Bronchial epithelial cell (primary cell): ENCODE data around the gene PAIP2. TPM values are rescaled to one million over a fixed set of nuclear protein-coding genes. Genes with fewer than 3 reads are reported as not detected.

ENCODE experiments used
- DNase-seq: peaks from one replicate; pipeline ENCODE4 v3.0.0-alpha.2; 2010; ENCODE audit warnings: low read depth
- FAIRE-seq: peaks from 2 replicates; lab custom pipeline; 2011; peaks lifted over from hg19 to GRCh38; lab: Jason Lieb, UNC
- H3K27me3 ChIP-seq: 2 replicates; pipeline ENCODE4 v1.5.1; 2011; ENCODE audit warnings: low read length; ENCODE audit not compliant: control insufficient read depth, insufficient read depth
- H3K36me3 ChIP-seq: 2 replicates; pipeline ENCODE4 v1.5.1; 2011; ENCODE audit warnings: low read length; ENCODE audit not compliant: control insufficient read depth, insufficient read depth
- H3K4me3 ChIP-seq: 2 replicates; pipeline ENCODE4 v1.5.1; 2011; ENCODE audit warnings: mild to moderate bottlenecking, low read depth, low read length, control low read depth
- total RNA-seq: library from RNA; depleted of rRNA; stranded (reverse); fragments of >200 nt; gene quantifications from 2 replicates; pipeline ENCODE4 v1.2.1, GENCODE V29; 2014
- TF ChIP-seq, protein P1 (sequence below): IDR thresholded peaks from 2 replicates; pipeline ENCODE4 v1.5.1; 2011; ENCODE audit warnings: mild to moderate bottlenecking, moderate library complexity, low read length, control low read depth, inconsistent platforms; ENCODE audit not compliant: insufficient read depth, severe bottlenecking

PAIP2 gene, protein sequence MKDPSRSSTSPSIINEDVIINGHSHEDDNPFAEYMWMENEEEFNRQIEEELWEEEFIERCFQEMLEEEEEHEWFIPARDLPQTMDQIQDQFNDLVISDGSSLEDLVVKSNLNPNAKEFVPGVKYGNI
- total RNA-seq: 68.7 and 80.3 TPM in 2 replicates

DNA sequence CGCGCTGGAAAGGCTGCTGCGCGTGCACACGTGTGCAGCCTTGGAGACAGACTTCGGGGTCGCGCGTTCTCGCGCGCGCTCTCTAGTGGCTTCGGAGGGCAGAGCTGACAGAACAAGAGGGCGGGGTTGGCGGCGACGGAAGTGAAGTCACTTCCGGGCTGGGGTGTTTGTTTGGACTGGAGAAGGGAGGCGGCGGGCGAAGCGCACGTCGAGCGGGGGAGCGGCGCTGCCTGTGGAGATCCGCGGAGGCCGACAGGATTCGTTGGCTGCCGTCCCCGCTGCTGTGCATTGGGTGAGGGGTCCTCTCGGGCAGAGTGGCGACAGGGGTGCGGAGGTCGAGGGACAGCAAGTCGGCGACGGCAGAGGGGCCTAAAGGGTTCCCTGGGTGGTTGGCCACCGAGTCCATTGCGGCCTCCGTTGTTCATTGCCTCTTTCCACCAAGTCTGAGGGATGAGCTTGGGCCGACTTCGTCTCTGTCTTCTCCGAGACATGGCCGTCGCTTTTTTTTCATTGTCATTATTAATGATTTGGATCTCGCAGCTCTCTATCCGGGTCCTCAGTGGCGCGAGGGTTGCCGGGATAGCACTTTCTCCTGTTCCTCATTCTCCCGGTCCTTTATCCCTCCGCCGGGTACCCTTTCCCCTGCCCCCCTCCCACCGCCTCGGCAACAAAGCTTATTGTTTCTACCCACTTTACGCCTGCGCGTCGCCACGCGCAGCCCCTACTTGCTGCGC lies at the start of gene PAIP2:
Gene PAIP2 (plus strand): TSS at position 166 of the 734 bp plus-strand sequence. CDS start 21,931 bp downstream, outside the sequence.
- TF ChIP-seq, protein P1, sequence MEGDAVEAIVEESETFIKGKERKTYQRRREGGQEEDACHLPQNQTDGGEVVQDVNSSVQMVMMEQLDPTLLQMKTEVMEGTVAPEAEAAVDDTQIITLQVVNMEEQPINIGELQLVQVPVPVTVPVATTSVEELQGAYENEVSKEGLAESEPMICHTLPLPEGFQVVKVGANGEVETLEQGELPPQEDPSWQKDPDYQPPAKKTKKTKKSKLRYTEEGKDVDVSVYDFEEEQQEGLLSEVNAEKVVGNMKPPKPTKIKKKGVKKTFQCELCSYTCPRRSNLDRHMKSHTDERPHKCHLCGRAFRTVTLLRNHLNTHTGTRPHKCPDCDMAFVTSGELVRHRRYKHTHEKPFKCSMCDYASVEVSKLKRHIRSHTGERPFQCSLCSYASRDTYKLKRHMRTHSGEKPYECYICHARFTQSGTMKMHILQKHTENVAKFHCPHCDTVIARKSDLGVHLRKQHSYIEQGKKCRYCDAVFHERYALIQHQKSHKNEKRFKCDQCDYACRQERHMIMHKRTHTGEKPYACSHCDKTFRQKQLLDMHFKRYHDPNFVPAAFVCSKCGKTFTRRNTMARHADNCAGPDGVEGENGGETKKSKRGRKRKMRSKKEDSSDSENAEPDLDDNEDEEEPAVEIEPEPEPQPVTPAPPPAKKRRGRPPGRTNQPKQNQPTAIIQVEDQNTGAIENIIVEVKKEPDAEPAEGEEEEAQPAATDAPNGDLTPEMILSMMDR: peak; percentile 87
- H3K27me3 ChIP-seq: no peaks in the 10 kb centered on the region
- FAIRE-seq (no peak), DNase-seq (peak; percentile 92)
- H3K4me3 ChIP-seq: peak within 1 kb of the TSS; percentile 100
- no peaks in the 10 kb centered on the region for H3K36me3 ChIP-seq

DNA sequence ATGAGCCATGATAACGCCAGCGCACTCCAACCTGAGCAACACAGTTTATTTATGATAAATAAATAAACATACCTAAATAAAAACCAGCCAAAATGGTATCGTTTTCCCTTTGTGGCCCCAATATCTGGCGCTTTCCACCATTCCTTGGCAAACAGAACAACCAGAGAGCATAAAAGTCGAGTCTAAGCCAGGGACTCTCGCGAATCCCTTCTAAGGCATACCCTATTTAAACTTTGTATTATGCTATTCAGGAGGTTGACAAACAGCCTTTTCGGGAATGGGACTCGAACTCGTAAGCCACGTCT lies 48.5 kb upstream of the PAIP2 start:
- no peaks in the 10 kb centered on the region for H3K27me3 ChIP-seq
- TF ChIP-seq, protein P1: no peak
- H3K36me3 ChIP-seq: no peaks in the 10 kb centered on the region
- H3K4me3 ChIP-seq: peak overlapping the region; percentile 78
- FAIRE-seq: no peak
- no peak for DNase-seq

DNA sequence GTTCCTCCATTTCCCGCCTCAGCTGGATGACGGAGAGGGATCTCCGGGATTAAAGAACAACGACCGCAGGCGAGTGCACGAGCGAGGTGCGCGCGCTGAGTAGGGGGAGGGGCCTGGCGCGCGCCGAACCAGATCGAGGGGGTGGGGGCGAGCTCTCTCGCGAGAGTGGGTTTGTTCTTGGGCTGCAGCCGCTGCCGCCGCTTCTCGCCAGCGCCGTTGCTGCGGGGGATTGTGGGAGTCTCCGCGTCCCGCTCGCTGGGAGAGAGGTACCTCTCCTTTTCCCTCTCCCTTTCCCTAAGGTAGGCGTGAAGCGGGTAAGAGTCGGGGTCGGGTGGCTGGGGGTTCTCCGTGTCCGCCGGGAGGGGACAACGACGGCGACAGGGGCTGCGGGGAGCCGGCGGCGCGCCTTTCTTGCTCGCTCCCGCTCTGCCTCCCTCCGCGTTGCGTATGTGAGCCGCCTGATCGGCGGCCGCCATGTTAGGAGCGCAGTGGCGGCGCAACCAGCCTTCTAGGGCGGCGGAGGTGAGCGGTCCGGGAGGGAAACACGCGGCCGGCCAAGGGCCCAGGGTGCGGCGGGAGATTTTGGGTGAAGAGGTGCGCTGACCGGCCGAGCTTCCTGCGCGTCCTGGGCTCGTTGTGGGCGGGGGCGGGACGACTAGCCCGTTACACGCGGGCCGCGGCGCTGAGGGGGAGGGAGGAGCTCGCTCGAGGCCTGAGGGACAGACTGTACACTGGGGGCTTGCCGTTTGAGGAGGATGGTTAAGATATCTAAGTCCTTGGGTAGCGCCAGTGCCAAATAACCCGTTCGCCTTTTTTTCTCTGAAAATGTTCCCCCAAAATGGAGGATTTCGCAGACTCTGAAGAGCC lies 47.9 kb upstream of the PAIP2 start, which contains the start of gene MATR3:
Gene MATR3 (plus strand): TSS at position 234 of the 867 bp plus-strand sequence. CDS start 13,676 bp downstream, outside the sequence.
- FAIRE-seq (no peak), DNase-seq (peak; percentile 83)
- H3K4me3 ChIP-seq: peak within 1 kb of the TSS; percentile 78
- H3K36me3 ChIP-seq: no peaks in the 10 kb centered on the region
- TF ChIP-seq, protein P1: no peak
- no peaks in the 10 kb centered on the region for H3K27me3 ChIP-seq

DNA sequence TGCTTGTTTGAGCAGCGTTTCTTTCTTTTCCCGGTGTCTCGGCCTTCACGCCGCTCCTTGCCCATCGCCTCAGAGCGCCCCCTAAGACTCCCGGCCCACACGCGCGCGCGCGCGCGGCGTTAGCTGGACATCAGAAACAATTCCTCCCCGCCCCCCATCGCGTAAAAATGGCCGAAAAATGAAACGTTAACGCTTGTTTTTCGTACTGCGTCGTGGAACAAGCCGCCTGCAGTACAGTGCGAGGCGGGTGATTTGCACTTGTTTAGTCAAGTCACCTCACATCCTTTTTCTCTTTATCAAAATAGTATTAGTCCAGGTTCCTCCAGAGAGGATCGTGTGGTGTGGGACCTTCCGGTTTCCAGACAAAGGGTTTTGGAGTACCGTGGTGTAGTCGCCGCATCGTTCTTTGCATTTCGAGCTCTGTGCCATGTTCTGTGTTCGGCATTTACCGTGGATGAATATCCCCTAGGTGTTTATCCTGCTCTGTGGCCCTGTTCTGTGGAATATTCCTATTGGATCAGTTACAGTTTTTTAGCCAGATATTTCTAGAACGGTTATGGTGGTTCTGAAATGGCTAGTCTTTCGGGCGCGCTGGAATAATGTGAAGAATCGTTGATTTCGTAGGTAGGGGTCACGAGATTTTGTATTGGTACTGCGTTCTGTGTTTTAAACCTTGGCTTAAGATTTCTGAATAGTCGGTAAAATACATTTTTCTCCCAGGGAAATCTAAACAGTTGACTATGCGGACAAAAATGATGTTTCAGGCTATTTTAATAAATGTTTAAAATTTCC lies 47.1 kb upstream of the PAIP2 start:
- Histone ChIP-seq H3K36me3 (no peaks in the 10 kb centered on the region), H3K4me3 (peak overlapping the region; percentile 78), H3K27me3 (no peaks in the 10 kb centered on the region)
- FAIRE-seq: no peak
- TF ChIP-seq, protein P1: peak; percentile 40
- DNase-seq: peak; percentile 46

DNA sequence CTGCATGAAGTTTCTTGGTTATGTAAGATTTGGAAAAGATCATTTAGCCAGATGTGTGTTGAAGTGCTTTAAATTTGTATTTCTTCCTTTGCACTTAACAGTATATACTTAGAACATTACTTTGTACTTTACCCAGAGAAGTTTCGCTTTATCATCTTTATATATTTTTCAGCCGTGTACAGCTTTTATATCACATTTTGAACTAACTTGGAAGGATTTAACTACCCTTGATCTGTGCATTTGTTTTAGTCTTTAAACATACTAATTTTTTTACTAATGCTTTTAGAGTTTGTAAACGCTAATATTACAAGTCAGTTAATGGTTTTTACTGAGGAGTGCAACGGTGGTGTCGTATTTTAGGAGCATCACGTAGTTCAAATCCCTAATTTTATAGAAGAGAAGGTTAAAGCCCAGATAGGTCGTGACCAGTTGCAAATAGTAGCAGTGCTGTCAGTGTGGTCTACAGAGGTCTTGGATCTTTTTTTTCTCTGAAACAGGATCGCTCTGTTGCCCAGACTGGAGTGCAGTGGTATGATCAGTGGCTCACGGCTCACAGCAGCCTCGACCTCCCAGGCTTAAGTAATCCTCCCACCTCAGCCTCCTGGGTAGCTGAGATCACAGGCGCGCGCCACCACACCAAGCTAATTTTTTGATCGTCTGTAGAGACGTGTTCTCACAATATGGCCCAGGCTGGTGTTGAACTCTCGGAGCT lies 46.2 kb upstream of the PAIP2 start:
- Histone ChIP-seq H3K4me3 (peak overlapping the region; percentile 78), H3K27me3 (no peaks in the 10 kb centered on the region), H3K36me3 (no peaks in the 10 kb centered on the region)
- DNase-seq (no peak), FAIRE-seq (no peak)
- TF ChIP-seq, protein P1: no peak
